HG03064 (cell line): ENCODE measurements around the gene B4GALT7.
"Not testable (repeated sequence)": the region's sequence is repeated elsewhere in the genome, so short reads cannot be mapped to it uniquely, and the experiment has no call there.

Source experiments
- ATAC-seq: cut with Tn5 transposase; IDR thresholded peaks from one replicate; pipeline ENCODE4 v1.9.1; 2021; ENCODE audit warnings: low read depth; ENCODE audit not compliant: unreplicated experiment

B4GALT7 gene, protein sequence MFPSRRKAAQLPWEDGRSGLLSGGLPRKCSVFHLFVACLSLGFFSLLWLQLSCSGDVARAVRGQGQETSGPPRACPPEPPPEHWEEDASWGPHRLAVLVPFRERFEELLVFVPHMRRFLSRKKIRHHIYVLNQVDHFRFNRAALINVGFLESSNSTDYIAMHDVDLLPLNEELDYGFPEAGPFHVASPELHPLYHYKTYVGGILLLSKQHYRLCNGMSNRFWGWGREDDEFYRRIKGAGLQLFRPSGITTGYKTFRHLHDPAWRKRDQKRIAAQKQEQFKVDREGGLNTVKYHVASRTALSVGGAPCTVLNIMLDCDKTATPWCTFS

GRCh38 chr5:177599731-177600507, at the start of gene B4GALT7:
Gene B4GALT7, plus strand, starts transcription at chr5:177600132. Its CDS starts 79 bp downstream, at chr5:177600211.
- peak; percentile 87 for ATAC-seq

DNA sequence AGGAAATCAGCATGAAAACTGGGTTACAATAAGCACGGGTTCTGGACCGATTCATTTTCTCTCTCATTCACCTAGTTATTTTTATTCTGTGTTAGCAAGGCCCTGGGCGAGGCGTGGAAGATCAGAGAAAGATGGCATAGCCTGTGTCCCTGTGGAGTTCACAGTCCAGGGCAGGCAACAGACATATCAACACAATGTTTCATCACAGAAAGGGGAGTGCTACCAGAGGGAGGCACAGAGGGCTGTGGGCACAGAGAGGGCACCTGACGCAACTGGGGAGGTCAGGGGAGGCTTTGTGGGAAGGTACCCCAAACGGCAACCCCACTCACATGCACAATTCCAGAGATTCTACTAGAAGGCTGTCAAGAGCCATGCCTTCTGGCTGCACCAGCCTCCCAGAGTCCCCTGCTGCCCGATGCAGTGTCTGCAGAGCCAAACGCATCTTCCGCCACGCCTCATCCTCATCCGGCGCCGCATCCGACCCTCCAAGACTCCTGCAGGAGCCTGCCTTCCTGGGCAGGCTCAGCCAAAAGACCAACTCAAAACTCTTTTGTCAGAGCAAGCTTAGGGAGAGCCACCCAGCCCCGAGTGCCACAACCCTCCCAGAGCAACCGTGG, 47.0 kb upstream of the B4GALT7 start:
- ATAC-seq: no peak

GRCh38 chr5:177553671-177554429, 46.1 kb upstream of the B4GALT7 start:
- ATAC-seq: peak; percentile 40

DNA sequence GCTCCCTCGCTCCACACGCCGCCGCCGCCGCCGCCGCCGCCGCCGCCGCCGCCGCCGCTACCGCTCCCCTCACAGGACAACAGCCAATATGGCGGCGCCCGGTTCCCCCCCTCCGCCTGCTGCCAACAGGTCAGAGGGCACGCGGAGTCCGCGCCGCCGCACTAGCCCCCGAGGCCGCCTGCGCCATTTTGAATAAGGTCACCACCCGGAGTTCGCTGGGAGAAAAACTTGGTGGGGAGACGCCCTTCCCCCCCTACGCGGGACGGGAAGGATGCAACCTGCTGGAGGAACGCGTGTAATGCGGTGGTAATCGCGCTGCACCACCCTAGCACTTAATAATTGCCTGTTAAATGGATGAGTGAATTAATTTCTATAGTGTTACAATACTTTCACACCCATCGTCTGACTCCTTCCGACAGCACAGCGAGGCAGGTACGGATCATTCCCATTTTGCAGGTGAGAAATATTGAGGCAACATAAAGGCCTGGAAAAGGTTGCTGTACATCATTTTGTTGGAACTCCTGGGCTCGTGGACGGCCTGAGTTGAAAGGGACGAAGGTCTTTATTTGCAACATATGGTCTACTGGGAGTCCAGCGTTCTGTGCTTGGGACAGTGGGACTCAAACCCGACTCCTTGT, 45.3 kb upstream of the B4GALT7 start, which contains the start of gene FAM193B:
Gene FAM193B, minus strand, starts transcription at position 90 of the 638 bp plus-strand sequence. CDS start 105 bp downstream, outside the sequence.
- peak; percentile 92 for ATAC-seq

GRCh38 chr5:177555228-177555627, 44.7 kb upstream of the B4GALT7 start:
- ATAC-seq: no peak

- no peak for ATAC-seq
Observed at GRCh38 chr5:177555665-177556064, 44.3 kb upstream of the B4GALT7 start.

- no peak for ATAC-seq
Observed at GRCh38 chr5:177557041-177557647, 42.8 kb upstream of the B4GALT7 start.

DNA sequence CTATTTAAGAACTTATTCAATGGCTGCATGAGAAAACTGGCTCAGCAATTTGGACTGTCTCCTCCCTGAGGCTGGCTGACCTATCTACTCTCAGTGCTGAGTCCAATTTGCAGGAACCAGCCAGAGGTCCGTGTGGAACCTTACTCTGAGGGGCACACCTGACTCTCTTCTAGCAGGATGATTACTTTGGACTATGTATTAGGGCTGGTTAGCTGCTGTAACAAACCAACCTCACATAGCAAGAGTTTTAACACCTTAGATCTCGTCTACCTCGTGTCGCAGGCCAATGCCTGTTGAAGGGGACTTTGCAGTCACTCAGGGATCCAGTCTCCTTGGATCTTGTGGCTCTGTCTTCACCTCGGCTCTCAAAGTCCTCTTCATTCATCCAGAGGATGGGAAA, 42.1 kb upstream of the B4GALT7 start:
- ATAC-seq: no peak

DNA sequence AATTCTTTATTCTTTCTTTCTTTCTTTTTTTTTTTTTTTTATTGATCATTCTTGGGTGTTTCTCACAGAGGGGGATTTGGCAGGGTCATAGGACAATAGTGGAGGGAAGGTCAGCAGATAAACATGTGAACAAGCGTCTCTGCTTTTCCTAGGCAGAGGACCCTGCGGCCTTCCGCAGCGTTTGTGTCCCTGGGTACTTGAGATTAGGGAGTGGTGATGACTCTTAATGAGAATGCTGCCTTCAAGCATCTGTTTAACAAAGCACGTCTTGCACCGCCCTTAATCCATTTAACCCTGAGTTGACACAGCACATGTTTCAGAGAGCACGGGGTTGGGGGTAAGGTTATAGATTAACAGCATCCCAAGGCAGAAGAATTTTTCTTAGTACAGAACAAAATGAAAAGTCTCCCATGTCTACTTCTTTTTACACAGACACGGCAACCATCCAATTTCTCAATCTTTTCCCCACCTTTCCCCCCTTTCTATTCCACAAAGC, 40.4 kb upstream of the B4GALT7 start:
- not testable (repeated sequence) for ATAC-seq

DNA sequence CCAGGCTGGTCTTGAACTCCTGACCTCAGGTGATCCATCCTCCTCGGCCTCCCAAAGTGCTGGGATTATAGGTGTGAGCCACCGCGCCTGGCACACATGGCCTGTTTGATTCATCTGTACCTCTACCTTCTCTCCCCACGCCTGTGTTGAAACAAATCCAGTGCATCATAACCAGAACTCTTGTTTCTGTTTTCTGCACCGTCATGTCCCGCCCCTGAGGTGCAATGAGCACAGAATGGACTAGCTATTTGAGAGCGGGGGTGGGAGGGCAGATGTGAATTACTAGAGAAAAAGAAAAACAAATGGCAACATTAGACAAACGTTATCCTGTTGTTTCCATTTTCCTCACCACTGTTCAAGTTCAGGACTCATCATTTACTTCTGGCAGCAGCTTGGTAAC, 34.9 kb upstream of the B4GALT7 start:
- ATAC-seq: no peak

GRCh38 chr5:177568326-177568725, 31.6 kb upstream of the B4GALT7 start:
- no peak for ATAC-seq

GRCh38 chr5:177569894-177570293, 30.0 kb upstream of the B4GALT7 start:
- no peak for ATAC-seq

DNA sequence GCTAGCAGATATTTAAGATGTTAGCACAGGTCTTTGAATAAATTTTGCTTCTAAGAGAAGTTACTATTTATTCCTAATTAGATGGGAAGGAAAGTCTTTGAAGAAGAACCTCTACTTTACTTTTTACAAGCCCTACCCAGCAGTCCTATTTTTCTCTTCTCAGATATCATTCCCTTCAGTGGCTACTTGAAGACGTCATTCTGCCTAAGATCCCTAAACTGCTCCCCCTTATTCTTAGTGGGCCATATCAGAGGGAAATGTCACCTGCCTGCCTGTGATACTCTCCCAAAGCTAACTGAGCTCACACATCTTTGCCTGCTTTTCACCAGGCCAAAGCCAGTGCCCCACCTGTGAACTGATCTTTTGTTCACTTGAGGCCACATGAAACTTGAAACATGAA, 24.4 kb upstream of the B4GALT7 start:
- ATAC-seq: no peak

DNA sequence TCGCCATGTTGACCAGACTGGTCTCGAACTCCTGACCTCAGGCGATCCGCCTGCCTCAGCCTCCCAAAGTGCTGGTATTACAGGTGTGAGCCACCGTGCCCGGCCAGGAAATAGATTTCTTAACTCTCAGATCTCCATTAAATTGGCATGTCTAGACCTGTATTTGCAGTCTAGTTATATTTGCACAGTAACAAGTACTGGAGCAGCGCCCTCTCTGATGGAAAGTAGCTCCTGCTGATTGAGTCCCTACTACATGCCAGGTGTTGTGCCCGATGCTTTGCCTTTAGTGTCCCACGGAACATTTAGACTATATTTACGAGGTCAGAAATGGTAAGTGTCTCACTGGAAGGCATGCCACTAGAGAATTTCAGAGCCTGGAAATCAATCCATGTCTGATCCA, 23.8 kb upstream of the B4GALT7 start:
- no peak for ATAC-seq

DNA sequence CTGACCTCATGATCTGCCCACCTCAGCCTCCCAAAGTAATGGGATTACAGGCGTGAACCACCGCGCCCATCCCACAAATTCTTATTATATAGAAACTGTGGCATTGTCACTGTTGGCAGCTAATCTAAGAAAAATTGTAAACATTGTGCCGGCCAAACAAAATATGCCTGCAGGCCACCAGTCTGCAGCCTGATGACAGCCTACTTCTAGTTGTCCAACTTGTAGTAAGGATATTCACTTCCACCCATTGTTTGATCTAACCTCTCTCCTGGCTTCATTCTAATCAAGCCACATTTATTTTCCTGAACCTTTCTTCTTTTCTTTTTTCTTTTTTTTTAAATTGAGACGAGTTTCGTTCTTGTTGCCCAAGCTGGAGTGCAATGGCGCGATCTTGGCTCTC, 21.6 kb upstream of the B4GALT7 start:
- ATAC-seq: no peak

DNA sequence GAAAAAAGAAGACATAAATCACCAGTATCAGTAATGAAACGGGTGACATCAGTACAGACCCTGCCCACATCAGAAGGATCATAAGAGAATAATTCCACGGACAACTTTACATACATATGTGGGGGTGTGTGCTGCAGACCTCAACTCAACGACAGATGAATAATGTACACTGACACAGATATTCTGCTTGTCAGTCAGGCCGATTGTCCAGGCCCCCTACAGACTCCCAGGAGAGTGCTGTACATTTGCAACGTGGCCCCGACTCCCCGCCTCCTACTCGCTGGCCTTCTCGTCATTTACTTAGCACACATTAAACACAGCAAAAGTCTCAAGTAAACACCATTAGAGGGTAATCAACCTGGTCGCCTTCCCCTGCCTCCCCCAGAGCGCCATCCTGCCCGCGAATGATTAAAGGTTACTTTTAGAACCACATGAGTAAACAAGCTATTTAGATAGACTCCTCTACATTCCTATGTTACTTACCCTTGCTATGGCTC, 11.5 kb upstream of the B4GALT7 start:
- no peak for ATAC-seq

DNA sequence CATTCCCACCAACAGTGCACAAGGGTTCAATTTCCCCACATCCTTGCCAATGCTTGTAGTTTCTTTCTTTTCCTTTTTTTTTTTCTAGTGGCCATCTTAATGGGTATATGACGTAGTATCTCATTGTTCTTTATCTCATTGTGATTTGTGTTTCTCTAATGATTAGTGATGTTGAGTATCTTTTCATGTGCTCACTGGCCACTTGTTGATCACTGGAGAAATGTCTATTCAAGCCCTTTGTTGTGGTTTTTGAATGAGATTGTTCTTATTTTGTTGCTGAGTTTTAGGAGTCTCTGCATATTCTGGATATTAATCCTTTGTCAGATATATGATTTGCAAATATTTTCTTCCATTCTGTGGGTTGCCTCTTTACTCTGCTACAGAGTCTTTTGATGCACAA, 9.5 kb upstream of the B4GALT7 start:
- ATAC-seq: no peak

- no peak for ATAC-seq
Observed at GRCh38 chr5:177591690-177592009, 8.3 kb upstream of the B4GALT7 start.

- ATAC-seq: peak; percentile 94
Observed at GRCh38 chr5:177592010-177592834, 7.7 kb upstream of the B4GALT7 start, which contains the start of gene TMED9. Gene TMED9, plus strand, starts transcription at chr5:177592203. Its CDS starts 12 bp downstream, at chr5:177592215.
